HG03378 (cell line): ENCODE results near the gene CD164L2.

Experiments
- ATAC-seq: cut with Tn5 transposase; IDR thresholded peaks from one replicate; pipeline ENCODE4 v1.9.1; 2021; ENCODE audit warnings: mild to moderate bottlenecking, moderate library complexity; ENCODE audit not compliant: unreplicated experiment

The CD164L2 gene

GRCh38 chr1:27349784-27350662, 33.1 kb downstream of the CD164L2 start:
- no peak for ATAC-seq

GRCh38 chr1:27348861-27349783, 34.0 kb downstream of the CD164L2 start:
- no peak for ATAC-seq

GRCh38 chr1:27346991-27347624, 36.0 kb downstream of the CD164L2 start:
- no peak for ATAC-seq

- no peak for ATAC-seq
Measured at GRCh38 chr1:27346357-27346756, 36.8 kb downstream of the CD164L2 start.

- ATAC-seq: no peak
Measured at GRCh38 chr1:27345272-27345671, 37.9 kb downstream of the CD164L2 start.

GRCh38 chr1:27343639-27344025, 39.5 kb downstream of the CD164L2 start:
- no peak for ATAC-seq

GRCh38 chr1:27342778-27343638, 40.1 kb downstream of the CD164L2 start:
- ATAC-seq: no peak

- ATAC-seq: no peak
Measured at GRCh38 chr1:27342391-27342777, 40.7 kb downstream of the CD164L2 start.

GRCh38 chr1:27341525-27342252, 41.4 kb downstream of the CD164L2 start, which contains the start of gene SYTL1:
Gene SYTL1 (plus strand): TSS chr1:27342022. CDS start chr1:27345335, 3,313 bp downstream.
- peak; percentile 43 for ATAC-seq

- no peak for ATAC-seq
Measured at GRCh38 chr1:27339213-27339612, 43.9 kb downstream of the CD164L2 start.

- ATAC-seq: no peak
Measured at GRCh38 chr1:27338751-27339150, 44.4 kb downstream of the CD164L2 start.

GRCh38 chr1:27336756-27337155, 46.4 kb downstream of the CD164L2 start:
- ATAC-seq: no peak

- ATAC-seq: no peak
Measured at GRCh38 chr1:27335506-27336422, 47.4 kb downstream of the CD164L2 start.

- no peak for ATAC-seq
Measured at GRCh38 chr1:27333717-27334279, 49.3 kb downstream of the CD164L2 start.

GRCh38 chr1:27332536-27333281, 50.4 kb downstream of the CD164L2 start:
- ATAC-seq: no peak

GRCh38 chr1:27331922-27332321, 51.2 kb downstream of the CD164L2 start:
- ATAC-seq: no peak

GRCh38 chr1:27331426-27331825, 51.7 kb downstream of the CD164L2 start:
- ATAC-seq: no peak
